A673 (cell line): ENCODE data around the gene DLGAP5. TPM values are rescaled to one million over a fixed set of nuclear protein-coding genes. Genes with fewer than 3 reads are reported as not detected.

Experiments used
- BruUV-seq: library from RNA; stranded (reverse); fragments of 400-500 nt; replicated peaks from 2 replicates; lab custom pipeline; 2021; lab: Mats Ljungman, UMichigan
- CTCF ChIA-PET: fragments of 300-600 bp; sonication (Branson Sonifier 250); formaldehyde crosslinking; loops from one replicate; lab custom pipeline; 2022; ENCODE audit warnings: antibody characterized with exemption; lab: Charles Lee
- POLR2A ChIA-PET: fragments of 300-600 bp; sonication (Branson Sonifier 250); formaldehyde crosslinking; loops from one replicate; lab custom pipeline; 2022; ENCODE audit warnings: antibody characterized with exemption; ENCODE audit not compliant: low non-redundant PET; lab: Charles Lee
- DNase-seq: peaks from one replicate; pipeline ENCODE4 v3.0.0-alpha.2; 2015; ENCODE audit warnings: low spot score
- H3K27ac ChIP-seq: fragments of 200-600 bp; sonication (generic); 2 replicates; pipeline ENCODE4 v1.5.1; 2016; ENCODE audit warnings: mixed run types, low read depth, mild to moderate bottlenecking, mixed read lengths, antibody characterized with exemption, low read length; ENCODE audit not compliant: poor library complexity, severe bottlenecking
- H3K27me3 ChIP-seq: fragments of 200-600 bp; sonication (generic); replicated peaks from 2 replicates; pipeline ENCODE4 v1.6.1; 2017; ENCODE audit warnings: mixed run types, low read depth, mild to moderate bottlenecking, mixed read lengths, antibody characterized with exemption, low read length; ENCODE audit not compliant: insufficient read depth, poor library complexity
- H3K36me3 ChIP-seq: fragments of 200-600 bp; sonication (generic); 2 replicates; pipeline ENCODE4 v1.6.1; 2016; ENCODE audit warnings: mixed run types, mild to moderate bottlenecking, mixed read lengths, antibody characterized with exemption, low read length; ENCODE audit not compliant: insufficient read depth, poor library complexity, severe bottlenecking
- H3K4me1 ChIP-seq: fragments of 200-600 bp; sonication (generic); 2 replicates; pipeline ENCODE4 v1.6.1; 2017; ENCODE audit warnings: mixed run types, mild to moderate bottlenecking, mixed read lengths, antibody characterized with exemption, low read length; ENCODE audit not compliant: insufficient read depth, poor library complexity, severe bottlenecking
- H3K4me3 ChIP-seq: fragments of 200-600 bp; sonication (generic); 2 replicates; pipeline ENCODE4 v1.5.1; 2016; ENCODE audit warnings: low read depth, mixed run types, mild to moderate bottlenecking, mixed read lengths, low read length; ENCODE audit not compliant: poor library complexity, severe bottlenecking
- H3K9me3 ChIP-seq: fragments of 200-600 bp; sonication (generic); 2 replicates; pipeline ENCODE4 v1.6.1; 2016; ENCODE audit warnings: mixed run types, low read depth, mild to moderate bottlenecking, mixed read lengths, antibody characterized with exemption, low read length; ENCODE audit not compliant: poor library complexity, severe bottlenecking
- CTCF ChIP-seq: fragments of 300-800, 200-600 bp; sonication (generic); conservative IDR thresholded peaks from 2 replicates; pipeline ENCODE4 v1.5.1; 2017; ENCODE audit warnings: low read depth, mild to moderate bottlenecking, antibody characterized with exemption, low read length, moderate library complexity, mixed read lengths
- EZH2 ChIP-seq: fragments of 200-600 bp; sonication (generic); IDR thresholded peaks from 2 replicates; pipeline ENCODE4 v1.6.1; 2017; ENCODE audit warnings: borderline replicate concordance, low read depth, mild to moderate bottlenecking, mixed read lengths, antibody characterized with exemption, low read length; ENCODE audit not compliant: poor library complexity, severe bottlenecking
- intact Hi-C: fragments of 100-400 bp; cut with micrococcal nuclease; formaldehyde crosslinking; loops from one replicate; pipeline ENCODE4 v1.10.0; 2022; ENCODE audit not compliant: unreplicated experiment
- total RNA-seq: library from RNA; stranded (reverse); gene quantifications from 2 replicates; pipeline ENCODE4 v1.2.3, GENCODE V29; 2021

The DLGAP5 gene
- total RNA-seq, 1 experiment from 2014 or later = 144 TPM

GRCh38 chr14:55228261-55228660 is 36.9 kb upstream of the DLGAP5 start:
- no peaks in the 10 kb centered on the region for H3K36me3 ChIP-seq
- TF ChIP-seq CTCF = no peak
- no peak for TF ChIP-seq EZH2
- H3K4me1 ChIP-seq = no peaks in the 10 kb centered on the region
- H3K9me3 ChIP-seq = no peaks in the 10 kb centered on the region
- intact Hi-C loops = no loop called here
- ChIA-PET POLR2A (no interaction called here), CTCF (no interaction called here)
- no TSS peak for BruUV-seq
- no peak for DNase-seq
- no peak overlapping the region for H3K4me3 ChIP-seq
- no peak overlapping the region for H3K27ac ChIP-seq
- H3K27me3 ChIP-seq = no peaks in the 10 kb centered on the region

GRCh38 chr14:55223364-55223763 is 32.0 kb upstream of the DLGAP5 start:
- BruUV-seq = no TSS peak
- ChIA-PET CTCF (interaction anchor here (0.6 to 0.9 kb wide), 2 partner anchors 10 to 23 kb away, joined by 3 to 6 read pairs; no protein-coding TSS in a partner anchor), POLR2A (no interaction called here)
- no peak overlapping the region for H3K27ac ChIP-seq
- no peaks in the 10 kb centered on the region for H3K9me3 ChIP-seq
- H3K4me1 ChIP-seq = no peaks in the 10 kb centered on the region
- H3K4me3 ChIP-seq = no peak overlapping the region
- H3K27me3 ChIP-seq = no peaks in the 10 kb centered on the region
- no peaks in the 10 kb centered on the region for H3K36me3 ChIP-seq
- DNase-seq = no peak
- TF ChIP-seq CTCF (no peak), EZH2 (no peak)
- intact Hi-C loops = no loop called here

GRCh38 chr14:55221968-55222367 is 30.6 kb upstream of the DLGAP5 start:
- Histone ChIP-seq H3K4me1 (no peaks in the 10 kb centered on the region), H3K4me3 (no peak overlapping the region), H3K27me3 (no peaks in the 10 kb centered on the region), H3K36me3 (no peaks in the 10 kb centered on the region), H3K27ac (no peak overlapping the region), H3K9me3 (no peaks in the 10 kb centered on the region)
- CTCF ChIA-PET = no interaction called here
- BruUV-seq = no TSS peak
- intact Hi-C loops = no loop called here
- no peak for DNase-seq
- TF ChIP-seq CTCF = no peak
- TF ChIP-seq EZH2 = no peak
- POLR2A ChIA-PET = no interaction called here
